H9 (cell line): ENCODE measurements around the gene LIMS2. TPM values are rescaled to one million over a fixed set of nuclear protein-coding genes. Genes with fewer than 3 reads are reported as not detected.

ENCODE experiments used
- DNase-seq: peaks from one replicate; pipeline ENCODE4 v3.0.0-alpha.2; 2017
- H2AFZ ChIP-seq: one replicate; pipeline ENCODE4 v1.6.1; 2013; ENCODE audit warnings: mild to moderate bottlenecking, low read length, control low read depth, moderate library complexity
- H2AK5ac ChIP-seq: 2 replicates; pipeline ENCODE4 v1.6.1; 2013; ENCODE audit warnings: low read length, control low read depth, mixed read lengths; ENCODE audit not compliant: insufficient read length
- H2BK120ac ChIP-seq: one replicate; pipeline ENCODE4 v1.6.1; 2013; ENCODE audit warnings: low read depth, mild to moderate bottlenecking, low read length, control low read depth, inconsistent platforms; ENCODE audit not compliant: poor library complexity, severe bottlenecking
- H2BK12ac ChIP-seq: 2 replicates; pipeline ENCODE4 v1.6.1; 2013; ENCODE audit warnings: low read length, control low read depth, mixed read lengths, low read depth; ENCODE audit not compliant: insufficient read length
- H2BK15ac ChIP-seq: 2 replicates; pipeline ENCODE4 v1.6.1; 2013; ENCODE audit warnings: low read depth, low read length, control low read depth
- H2BK20ac ChIP-seq: one replicate; pipeline ENCODE4 v1.6.1; 2013; ENCODE audit warnings: low read depth, mild to moderate bottlenecking, low read length, control low read depth, inconsistent platforms; ENCODE audit not compliant: poor library complexity, severe bottlenecking
- H2BK5ac ChIP-seq: 2 replicates; pipeline ENCODE4 v1.6.1; 2013; ENCODE audit warnings: low read length, control low read depth, mixed read lengths; ENCODE audit not compliant: insufficient read length
- H3K14ac ChIP-seq: 2 replicates; pipeline ENCODE4 v1.6.1; 2013; ENCODE audit warnings: low read length, control low read depth; ENCODE audit not compliant: insufficient read depth
- H3K18ac ChIP-seq: 2 replicates; pipeline ENCODE4 v1.6.1; 2013; ENCODE audit warnings: low read depth, mild to moderate bottlenecking, mixed read lengths, low read length, control low read depth; ENCODE audit not compliant: insufficient read length
- H3K23ac ChIP-seq: 2 replicates; pipeline ENCODE4 v1.6.1; 2013; ENCODE audit warnings: low read length, control low read depth, mixed read lengths, low read depth; ENCODE audit not compliant: insufficient read length
- H3K23me2 ChIP-seq: 2 replicates; pipeline ENCODE4 v1.6.1; 2013; ENCODE audit warnings: low read depth, mild to moderate bottlenecking, mixed read lengths, low read length, control low read depth; ENCODE audit not compliant: insufficient read length, poor library complexity, severe bottlenecking
- H3K27ac ChIP-seq: 2 replicates; pipeline ENCODE4 v1.5.1; 2013; ENCODE audit warnings: low read length, control low read depth, mixed read lengths, low read depth; ENCODE audit not compliant: insufficient read length
- H3K27me3 ChIP-seq: 2 replicates; pipeline ENCODE4 v1.6.1; 2013; ENCODE audit warnings: low read length, control low read depth, inconsistent platforms; ENCODE audit not compliant: insufficient read depth
- H3K4ac ChIP-seq: 2 replicates; pipeline ENCODE4 v1.6.1; 2013; ENCODE audit warnings: low read depth, mild to moderate bottlenecking, control low read depth, inconsistent platforms, low read length, moderate library complexity
- H3K4me1 ChIP-seq: 2 replicates; pipeline ENCODE4 v1.6.1; 2013; ENCODE audit warnings: low read length, control low read depth, inconsistent platforms; ENCODE audit not compliant: insufficient read depth
- H3K4me2 ChIP-seq: 2 replicates; pipeline ENCODE4 v1.6.1; 2013; ENCODE audit warnings: low read length, control low read depth, mixed read lengths; ENCODE audit not compliant: insufficient read length, insufficient read depth
- H3K56ac ChIP-seq: 2 replicates; pipeline ENCODE4 v1.6.1; 2013; ENCODE audit warnings: low read depth, mild to moderate bottlenecking, mixed read lengths, low read length, control low read depth; ENCODE audit not compliant: insufficient read length
- H3K79me1 ChIP-seq: 2 replicates; pipeline ENCODE4 v1.6.1; 2013; ENCODE audit warnings: low read depth, mild to moderate bottlenecking, moderate library complexity, low read length, control low read depth, inconsistent platforms; ENCODE audit not compliant: insufficient read depth, poor library complexity, severe bottlenecking
- H3K79me2 ChIP-seq: 2 replicates; pipeline ENCODE4 v1.6.1; 2013; ENCODE audit warnings: low read length, control low read depth, inconsistent platforms; ENCODE audit not compliant: insufficient read depth
- H3K9ac ChIP-seq: 2 replicates; pipeline ENCODE4 v1.6.1; 2013; ENCODE audit warnings: low read length, control low read depth, mixed read lengths; ENCODE audit not compliant: insufficient read length; ENCODE audit errors: extremely low read depth
- H3K9me3 ChIP-seq: one replicate; pipeline ENCODE4 v1.6.1; 2013; ENCODE audit warnings: low read depth, low read length, inconsistent platforms; ENCODE audit not compliant: control insufficient read depth
- H3T11ph ChIP-seq: one replicate; pipeline ENCODE4 v1.6.1; 2013; ENCODE audit warnings: mild to moderate bottlenecking, low read length, control low read depth, inconsistent platforms
- H4K20me1 ChIP-seq: one replicate; pipeline ENCODE4 v1.6.1; 2013; ENCODE audit not compliant: control insufficient read depth, insufficient read length, insufficient read depth
- H4K5ac ChIP-seq: 2 replicates; pipeline ENCODE4 v1.6.1; 2013; ENCODE audit warnings: low read depth, mild to moderate bottlenecking, mixed read lengths, low read length, control low read depth; ENCODE audit not compliant: insufficient read length
- H4K8ac ChIP-seq: replicated peaks from 2 replicates; pipeline ENCODE4 v1.6.1; 2013; ENCODE audit warnings: low read length, control low read depth, mixed read lengths, low read depth; ENCODE audit not compliant: insufficient read length
- H4K91ac ChIP-seq: 2 replicates; pipeline ENCODE4 v1.6.1; 2013; ENCODE audit warnings: low read depth, mild to moderate bottlenecking, moderate library complexity, mixed read lengths, low read length, control low read depth; ENCODE audit not compliant: insufficient read length
- H3K27ac Mint-ChIP-seq, 3 experiments: 2 replicates in 2 of 3; 3 replicates in 1 of 3; pipeline ENCODE4 v1.8.0; 2020 to 2021; ENCODE audit warnings: mixed read lengths in 3 of 3, mild to moderate bottlenecking in 1 of 3, moderate library complexity in 1 of 3
- H3K27me3 Mint-ChIP-seq: 2 replicates; pipeline ENCODE4 v1.8.0; 2021; ENCODE audit warnings: low read depth, mild to moderate bottlenecking, moderate library complexity, mixed read lengths
- H3K36me3 Mint-ChIP-seq, 3 experiments: 2 replicates in 2 of 3; 3 replicates in 1 of 3; pipeline ENCODE4 v1.8.0; 2020 to 2021; ENCODE audit warnings: low read depth in 3 of 3, mixed read lengths in 3 of 3; ENCODE audit not compliant: insufficient read depth in 1 of 3
- H3K4me1 Mint-ChIP-seq, 2 experiments: 2 replicates each; pipeline ENCODE4 v1.8.0; 2020; ENCODE audit warnings: mixed read lengths in 2 of 2
- H3K4me3 Mint-ChIP-seq, 2 experiments: 2 replicates in 1 of 2; 3 replicates in 1 of 2; pipeline ENCODE4 v1.8.0; 2020 to 2021; ENCODE audit warnings: mild to moderate bottlenecking in 2 of 2, mixed read lengths in 2 of 2, moderate library complexity in 1 of 2
- H3K9me3 Mint-ChIP-seq, 2 experiments: 2 replicates in 1 of 2; 3 replicates in 1 of 2; pipeline ENCODE4 v1.8.0; 2020; ENCODE audit warnings: mild to moderate bottlenecking in 2 of 2, mixed read lengths in 2 of 2, moderate library complexity in 1 of 2
- WGBS: extraction: QIAGEN DNeasy Blood & Tissue Kit; methylation state at CpG from one replicate; pipeline ENCODE4 v1.1.7; 2013; ENCODE audit warnings: missing lambda C conversion rate, low lambda C conversion rate, mixed read lengths; ENCODE audit not compliant: insufficient read length; ENCODE audit errors: extremely low coverage; 5-methylcytosine and 5-hydroxymethylcytosine counted together
- total RNA-seq: library from RNA; stranded (reverse); gene quantifications from 2 replicates; pipeline ENCODE4 v1.2.1, GENCODE V29; 2021
- TF ChIP-seq, protein P1 (sequence below): fragments of 200-600 bp; sonication (generic); conservative IDR thresholded peaks from 3 replicates; pipeline ENCODE4 v1.8.0; 2021; ENCODE audit warnings: antibody characterized with exemption, mild to moderate bottlenecking

LIMS2 gene
- total RNA-seq, 1 experiment from 2014 or later = 5.9 TPM

DNA sequence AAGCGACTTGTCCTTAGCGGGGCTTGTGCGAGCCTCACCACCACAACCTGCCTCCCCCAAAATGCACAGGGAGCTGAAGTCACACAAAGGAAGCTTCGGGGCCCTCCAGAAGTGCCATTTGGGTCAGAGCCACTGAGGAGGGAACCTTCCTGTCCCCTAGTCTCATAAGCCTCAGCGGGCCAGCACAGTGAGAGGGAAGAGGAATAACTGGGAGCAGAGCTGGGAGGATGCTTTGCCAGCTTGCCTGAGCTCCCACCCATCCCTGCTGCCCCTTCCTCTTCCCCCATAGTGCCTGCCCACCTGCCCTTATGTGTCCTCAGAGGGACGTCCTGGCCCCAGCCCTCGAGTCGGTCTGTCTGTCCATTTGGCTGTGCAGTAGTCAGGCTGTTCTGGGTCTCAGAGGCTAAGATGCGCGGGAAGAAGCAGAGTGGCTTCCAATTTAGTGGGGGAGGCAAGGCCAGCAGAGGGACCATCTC, 81.2 kb downstream of the LIMS2 start:
- H2BK5ac ChIP-seq = no peak overlapping the region
- H3K4me2 ChIP-seq = no peak overlapping the region
- H3K27me3 ChIP-seq = no peaks in the 10 kb centered on the region
- H2BK15ac ChIP-seq = no peak overlapping the region
- H3K79me1 ChIP-seq = no peaks in the 10 kb centered on the region
- H3K9me3 ChIP-seq = no peaks in the 10 kb centered on the region
- no peak overlapping the region for H3K27ac ChIP-seq
- no peak overlapping the region for H3K9ac ChIP-seq
- H4K8ac ChIP-seq = no peak overlapping the region
- no CpG with 5 or more reads among the region's 10 CpGs for WGBS
- Mint-ChIP-seq H3K4me3 (no peak overlapping the region), H3K27me3 (no peaks in the 10 kb centered on the region), H3K4me1 (peaks cover 2 to 7% of the 10 kb centered on the region in 2 experiments; a peak in 3 of 4 replicates), H3K27ac (no peak overlapping the region), H3K36me3 (no peaks in the 10 kb centered on the region), H3K9me3 (no peaks in the 10 kb centered on the region; a peak in 1 of 5 replicates)
- no peak overlapping the region for H3T11ph ChIP-seq
- H3K23me2 ChIP-seq = no peaks in the 10 kb centered on the region
- no peak overlapping the region for H3K14ac ChIP-seq
- DNase-seq = no peak
- TF ChIP-seq, protein P1, sequence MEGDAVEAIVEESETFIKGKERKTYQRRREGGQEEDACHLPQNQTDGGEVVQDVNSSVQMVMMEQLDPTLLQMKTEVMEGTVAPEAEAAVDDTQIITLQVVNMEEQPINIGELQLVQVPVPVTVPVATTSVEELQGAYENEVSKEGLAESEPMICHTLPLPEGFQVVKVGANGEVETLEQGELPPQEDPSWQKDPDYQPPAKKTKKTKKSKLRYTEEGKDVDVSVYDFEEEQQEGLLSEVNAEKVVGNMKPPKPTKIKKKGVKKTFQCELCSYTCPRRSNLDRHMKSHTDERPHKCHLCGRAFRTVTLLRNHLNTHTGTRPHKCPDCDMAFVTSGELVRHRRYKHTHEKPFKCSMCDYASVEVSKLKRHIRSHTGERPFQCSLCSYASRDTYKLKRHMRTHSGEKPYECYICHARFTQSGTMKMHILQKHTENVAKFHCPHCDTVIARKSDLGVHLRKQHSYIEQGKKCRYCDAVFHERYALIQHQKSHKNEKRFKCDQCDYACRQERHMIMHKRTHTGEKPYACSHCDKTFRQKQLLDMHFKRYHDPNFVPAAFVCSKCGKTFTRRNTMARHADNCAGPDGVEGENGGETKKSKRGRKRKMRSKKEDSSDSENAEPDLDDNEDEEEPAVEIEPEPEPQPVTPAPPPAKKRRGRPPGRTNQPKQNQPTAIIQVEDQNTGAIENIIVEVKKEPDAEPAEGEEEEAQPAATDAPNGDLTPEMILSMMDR = no peak
- H4K5ac ChIP-seq = no peak overlapping the region
- H2BK12ac ChIP-seq = no peak overlapping the region
- no peak overlapping the region for H2AK5ac ChIP-seq
- no peak overlapping the region for H3K23ac ChIP-seq
- no peak overlapping the region for H3K4ac ChIP-seq
- no peak overlapping the region for H3K56ac ChIP-seq
- no peaks in the 10 kb centered on the region for H3K79me2 ChIP-seq
- no peak overlapping the region for H2BK120ac ChIP-seq
- H2AFZ ChIP-seq = no peak overlapping the region
- no peaks in the 10 kb centered on the region for H3K4me1 ChIP-seq
- no peak overlapping the region for H3K18ac ChIP-seq
- no peak overlapping the region for H4K91ac ChIP-seq
- no peak overlapping the region for H2BK20ac ChIP-seq
- no peaks in the 10 kb centered on the region for H4K20me1 ChIP-seq
